Memory B cell (primary cell): ENCODE results near the gene HOTAIR.

ENCODE experiments used
- ATAC-seq: fragments of 150-1000 bp; cut with Tn5 transposase; 2 replicates; pipeline ENCODE4 v1.10.0; 2021; ENCODE audit warnings: low read depth, mild to moderate bottlenecking, moderate library complexity
- DNase-seq, 2 donors: peaks; one replicate each; pipeline ENCODE4 v3.0.0; 2022; ENCODE audit warnings: low spot score in 2 of 2
- H3K27ac Mint-ChIP-seq: one replicate; pipeline ENCODE4 v1.8.0; 2022; ENCODE audit warnings: mild to moderate bottlenecking, moderate library complexity, mixed read lengths
- H3K27me3 Mint-ChIP-seq: one replicate; pipeline ENCODE4 v1.8.0; 2022; ENCODE audit warnings: mixed read lengths
- H3K36me3 Mint-ChIP-seq: one replicate; pipeline ENCODE4 v1.8.0; 2022; ENCODE audit warnings: mild to moderate bottlenecking, mixed read lengths
- H3K4me1 Mint-ChIP-seq: one replicate; pipeline ENCODE4 v1.8.0; 2022; ENCODE audit warnings: mixed read lengths
- H3K4me3 Mint-ChIP-seq: one replicate; pipeline ENCODE4 v1.8.0; 2022; ENCODE audit warnings: mild to moderate bottlenecking, moderate library complexity, mixed read lengths
- H3K9me3 Mint-ChIP-seq: one replicate; pipeline ENCODE4 v1.8.0; 2022; ENCODE audit warnings: mixed read lengths

HOTAIR gene

DNA sequence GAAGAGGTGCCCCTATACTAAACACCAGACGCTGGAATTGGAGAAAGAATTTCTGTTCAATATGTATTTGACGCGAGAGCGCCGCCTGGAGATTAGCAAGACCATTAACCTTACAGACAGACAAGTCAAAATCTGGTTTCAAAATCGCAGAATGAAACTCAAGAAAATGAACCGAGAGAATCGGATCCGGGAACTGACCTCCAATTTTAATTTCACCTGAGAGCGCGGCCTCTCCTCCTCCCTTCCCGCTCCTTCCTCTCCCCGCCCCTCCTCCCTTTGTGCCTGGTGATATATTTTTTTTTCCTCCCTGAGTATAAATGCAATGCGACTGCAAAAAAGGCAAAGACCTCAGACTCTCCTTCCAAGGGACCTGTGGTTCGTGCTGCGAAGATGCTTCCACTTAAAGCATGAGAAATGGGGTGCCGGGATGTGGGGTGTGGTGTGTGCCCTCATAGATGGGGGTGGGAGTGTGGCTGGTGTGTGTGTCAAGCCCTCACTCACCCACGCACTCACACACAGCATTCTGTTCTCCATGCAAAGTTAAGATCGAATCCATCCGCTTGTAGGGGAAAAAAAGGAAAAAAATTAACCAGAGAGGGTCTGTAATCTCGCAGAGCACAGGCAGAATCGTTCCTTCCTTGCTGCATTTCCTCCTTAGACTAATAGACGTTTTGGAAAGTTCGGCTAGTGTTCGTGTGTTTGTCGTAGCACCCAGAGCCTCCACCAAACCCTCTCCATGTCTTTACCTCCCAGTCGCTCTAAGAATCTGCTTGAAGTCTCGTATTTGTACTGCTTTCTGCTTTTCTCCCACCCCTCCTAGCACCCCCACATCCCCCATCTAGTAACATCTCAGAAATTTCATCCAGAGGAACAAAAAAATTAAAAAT is 14.7 kb upstream of the HOTAIR start:
- peak; percentile 39 for ATAC-seq
- peak overlapping the region; percentile 39 for H3K4me3 Mint-ChIP-seq
- peaks cover 56% of the 10 kb centered on the region for H3K27me3 Mint-ChIP-seq
- DNase-seq, result no peak
- H3K36me3 Mint-ChIP-seq, result no peaks in the 10 kb centered on the region
- peaks cover 24% of the 10 kb centered on the region for H3K4me1 Mint-ChIP-seq
- H3K27ac Mint-ChIP-seq, result no peak overlapping the region
- peaks cover 2% of the 10 kb centered on the region for H3K9me3 Mint-ChIP-seq

- ATAC-seq (no peak), DNase-seq (no peak)
- peaks cover 2% of the 10 kb centered on the region for H3K9me3 Mint-ChIP-seq
- peak overlapping the region; percentile 39 for H3K4me3 Mint-ChIP-seq
- peaks cover 50% of the 10 kb centered on the region for H3K27me3 Mint-ChIP-seq
- peaks cover 24% of the 10 kb centered on the region for H3K4me1 Mint-ChIP-seq
- H3K36me3 Mint-ChIP-seq, result no peaks in the 10 kb centered on the region
- no peak overlapping the region for H3K27ac Mint-ChIP-seq
These were observed 13.9 kb upstream of the HOTAIR start for GRCh38 chr12:53988541-53989226.

GRCh38 chr12:53987787-53988230 is 13.1 kb upstream of the HOTAIR start:
- DNase-seq (no peak), ATAC-seq (no peak)
- Mint-ChIP-seq H3K36me3 (no peaks in the 10 kb centered on the region), H3K4me1 (peaks cover 24% of the 10 kb centered on the region), H3K4me3 (no peak overlapping the region), H3K27me3 (peaks cover 55% of the 10 kb centered on the region), H3K27ac (no peak overlapping the region), H3K9me3 (peaks cover 2% of the 10 kb centered on the region)

GRCh38 chr12:53986686-53987483 is 12.1 kb upstream of the HOTAIR start:
- no peaks in the 10 kb centered on the region for H3K36me3 Mint-ChIP-seq
- H3K9me3 Mint-ChIP-seq, result peaks cover 2% of the 10 kb centered on the region

DNA sequence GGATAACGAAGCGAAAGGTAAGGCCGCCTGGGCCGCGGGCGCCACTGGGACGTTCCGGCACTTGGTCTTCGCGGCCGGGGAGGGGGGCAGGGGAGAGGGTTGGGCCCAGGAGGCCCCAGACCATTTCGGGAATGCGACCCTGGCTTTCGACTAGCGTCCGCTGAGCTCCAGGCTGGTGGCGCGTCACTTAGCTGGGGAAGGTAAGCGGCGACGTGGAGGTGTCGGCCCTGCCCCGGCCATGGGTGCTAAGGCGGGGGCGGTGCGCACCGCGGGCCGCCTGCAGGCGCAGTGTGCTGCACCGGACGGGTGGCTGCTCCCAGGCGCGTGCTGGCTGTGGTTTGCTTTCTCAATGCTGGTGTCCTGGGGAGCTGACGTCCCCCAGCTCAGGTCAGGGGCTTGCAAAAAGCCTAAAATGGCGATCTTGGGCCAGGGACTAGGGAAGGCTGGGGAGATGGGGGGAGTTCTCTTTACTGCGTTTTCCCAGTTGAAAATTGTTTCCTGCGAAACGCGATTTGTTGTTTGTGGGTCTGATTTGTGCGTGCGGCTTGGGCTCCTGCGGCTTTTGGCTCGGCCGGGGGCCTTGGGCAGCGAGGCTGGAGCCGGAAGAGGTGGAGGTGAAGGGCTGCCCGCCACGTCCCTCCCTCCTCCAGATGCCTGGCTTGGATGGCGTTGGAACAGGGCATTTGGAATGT is 11.4 kb upstream of the HOTAIR start:
- Mint-ChIP-seq H3K4me1 (peaks cover 23% of the 10 kb centered on the region), H3K27ac (no peak overlapping the region)

More at GRCh38 chr12:53986686-53987483, 12.1 kb upstream of the HOTAIR start:
- Mint-ChIP-seq H3K4me3 (no peak overlapping the region), H3K27ac (peak overlapping the region; percentile 35), H3K4me1 (peaks cover 24% of the 10 kb centered on the region), H3K27me3 (peaks cover 51% of the 10 kb centered on the region)
- ATAC-seq (no peak), DNase-seq (no peak)

GRCh38 chr12:53985692-53985993 is 10.9 kb upstream of the HOTAIR start:
- H3K9me3 Mint-ChIP-seq, result peaks cover 2% of the 10 kb centered on the region
- no peaks in the 10 kb centered on the region for H3K36me3 Mint-ChIP-seq
- H3K27me3 Mint-ChIP-seq, result peaks cover 52% of the 10 kb centered on the region
- no peak for DNase-seq
- no peak for ATAC-seq
- no peak overlapping the region for H3K4me3 Mint-ChIP-seq
- H3K27ac Mint-ChIP-seq, result peak overlapping the region; percentile 88
- H3K4me1 Mint-ChIP-seq, result peaks cover 20% of the 10 kb centered on the region

More for the DNA sequence above, 11.4 kb upstream of the HOTAIR start:
- Mint-ChIP-seq H3K9me3 (peaks cover 2% of the 10 kb centered on the region), H3K36me3 (no peaks in the 10 kb centered on the region), H3K4me3 (no peak overlapping the region), H3K27me3 (peaks cover 54% of the 10 kb centered on the region)
- DNase-seq (no peak), ATAC-seq (no peak)

DNA sequence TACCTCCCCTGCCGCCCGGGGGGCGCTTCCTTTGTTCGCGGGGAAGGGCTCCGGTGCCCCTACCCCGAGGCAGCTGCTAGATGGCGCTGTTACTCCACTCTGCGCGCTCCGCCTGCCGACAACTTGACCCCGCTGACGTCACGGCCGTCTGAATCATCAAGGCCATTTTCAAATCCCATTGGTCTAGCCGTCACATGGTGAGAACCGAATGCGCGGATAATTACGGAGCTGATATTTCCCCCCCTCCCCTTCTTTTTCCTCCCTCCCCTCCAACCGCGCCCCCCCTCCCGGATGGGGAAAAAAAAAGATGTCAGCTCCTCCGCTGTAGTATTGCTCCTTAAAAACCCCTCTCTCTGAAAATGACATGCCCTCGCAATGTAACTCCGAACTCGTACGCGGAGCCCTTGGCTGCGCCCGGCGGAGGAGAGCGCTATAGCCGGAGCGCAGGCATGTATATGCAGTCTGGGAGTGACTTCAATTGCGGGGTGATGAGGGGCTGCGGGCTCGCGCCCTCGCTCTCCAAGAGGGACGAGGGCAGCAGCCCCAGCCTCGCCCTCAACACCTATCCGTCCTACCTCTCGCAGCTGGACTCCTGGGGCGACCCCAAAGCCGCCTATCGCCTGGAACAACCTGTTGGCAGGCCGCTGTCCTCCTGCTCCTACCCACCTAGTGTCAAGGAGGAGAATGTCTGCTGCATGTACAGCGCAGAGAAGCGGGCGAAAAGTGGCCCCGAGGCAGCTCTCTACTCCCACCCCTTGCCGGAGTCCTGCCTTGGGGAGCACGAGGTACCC is 10.3 kb upstream of the HOTAIR start, which contains the start of gene HOXC10:
Gene HOXC10 (plus strand): TSS at position 246 of the 791 bp plus-strand sequence. CDS start 114 bp downstream, at position 360.
- Mint-ChIP-seq H3K27me3 (peaks cover 51% of the 10 kb centered on the region), H3K27ac (peak within 1 kb of the TSS; percentile 88), H3K4me1 (peaks cover 19% of the 10 kb centered on the region), H3K36me3 (no peaks in the 10 kb centered on the region), H3K9me3 (peaks cover 2% of the 10 kb centered on the region), H3K4me3 (peak within 1 kb of the TSS; percentile 27)
- no peak for DNase-seq
- no peak for ATAC-seq

DNA sequence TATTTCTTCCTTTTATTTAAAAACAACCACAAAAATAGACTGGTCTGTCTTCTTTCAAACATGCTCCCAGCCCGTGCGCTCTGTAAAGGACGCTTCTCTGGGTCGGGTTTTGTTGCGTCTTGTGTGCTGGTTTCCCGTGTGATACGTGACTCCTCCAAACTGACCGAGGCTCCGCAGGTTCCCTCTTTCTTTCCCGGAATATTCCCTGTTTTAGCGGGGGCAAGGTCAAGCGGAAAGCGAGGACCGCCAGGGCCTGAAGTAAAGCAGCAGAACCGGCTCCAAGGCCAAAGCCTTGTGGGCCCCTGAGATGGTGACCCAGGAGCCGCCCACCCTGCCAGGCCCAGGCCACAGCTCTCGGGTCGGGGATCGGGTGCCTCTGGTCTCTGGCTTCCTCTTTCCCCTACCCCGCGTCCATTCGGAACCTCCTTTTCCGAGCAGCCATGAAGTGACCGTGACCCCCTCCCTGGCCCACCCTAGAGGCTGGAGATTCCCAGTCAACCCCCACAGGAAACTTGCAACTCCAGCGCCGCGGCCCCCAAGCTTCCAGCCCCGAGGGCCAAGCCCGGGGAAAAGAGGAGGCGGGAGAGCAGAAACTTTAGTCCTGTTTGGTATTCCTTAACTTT is 9.3 kb upstream of the HOTAIR start:
- DNase-seq, result no peak
- H3K36me3 Mint-ChIP-seq, result no peaks in the 10 kb centered on the region
- H3K9me3 Mint-ChIP-seq, result peaks cover 2% of the 10 kb centered on the region
- peaks cover 51% of the 10 kb centered on the region for H3K27me3 Mint-ChIP-seq
- no peak overlapping the region for H3K4me3 Mint-ChIP-seq
- H3K27ac Mint-ChIP-seq, result peak overlapping the region; percentile 63
- no peak for ATAC-seq
- H3K4me1 Mint-ChIP-seq, result peaks cover 10% of the 10 kb centered on the region

DNA sequence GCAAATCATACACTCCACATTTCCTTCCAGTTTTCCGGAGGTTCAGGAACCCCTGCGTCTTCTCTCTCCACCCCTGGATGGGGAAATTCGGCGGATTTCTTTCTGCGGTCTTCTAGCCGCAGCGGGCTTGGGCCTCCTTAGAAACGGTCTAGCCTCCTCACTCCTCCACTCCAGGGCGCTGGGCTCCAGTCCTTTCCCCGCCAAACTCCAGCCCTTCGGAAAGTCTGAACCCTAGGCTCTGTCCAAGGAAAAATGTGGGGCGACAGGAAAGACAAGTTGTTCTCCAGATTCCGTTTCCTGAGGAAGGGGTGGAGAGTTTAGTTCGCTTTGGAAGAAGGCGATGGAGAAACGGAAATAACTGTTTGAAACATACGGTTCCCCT is 8.8 kb upstream of the HOTAIR start:
- DNase-seq, result no peak
- ATAC-seq, result no peak
- no peak overlapping the region for H3K4me3 Mint-ChIP-seq

DNA sequence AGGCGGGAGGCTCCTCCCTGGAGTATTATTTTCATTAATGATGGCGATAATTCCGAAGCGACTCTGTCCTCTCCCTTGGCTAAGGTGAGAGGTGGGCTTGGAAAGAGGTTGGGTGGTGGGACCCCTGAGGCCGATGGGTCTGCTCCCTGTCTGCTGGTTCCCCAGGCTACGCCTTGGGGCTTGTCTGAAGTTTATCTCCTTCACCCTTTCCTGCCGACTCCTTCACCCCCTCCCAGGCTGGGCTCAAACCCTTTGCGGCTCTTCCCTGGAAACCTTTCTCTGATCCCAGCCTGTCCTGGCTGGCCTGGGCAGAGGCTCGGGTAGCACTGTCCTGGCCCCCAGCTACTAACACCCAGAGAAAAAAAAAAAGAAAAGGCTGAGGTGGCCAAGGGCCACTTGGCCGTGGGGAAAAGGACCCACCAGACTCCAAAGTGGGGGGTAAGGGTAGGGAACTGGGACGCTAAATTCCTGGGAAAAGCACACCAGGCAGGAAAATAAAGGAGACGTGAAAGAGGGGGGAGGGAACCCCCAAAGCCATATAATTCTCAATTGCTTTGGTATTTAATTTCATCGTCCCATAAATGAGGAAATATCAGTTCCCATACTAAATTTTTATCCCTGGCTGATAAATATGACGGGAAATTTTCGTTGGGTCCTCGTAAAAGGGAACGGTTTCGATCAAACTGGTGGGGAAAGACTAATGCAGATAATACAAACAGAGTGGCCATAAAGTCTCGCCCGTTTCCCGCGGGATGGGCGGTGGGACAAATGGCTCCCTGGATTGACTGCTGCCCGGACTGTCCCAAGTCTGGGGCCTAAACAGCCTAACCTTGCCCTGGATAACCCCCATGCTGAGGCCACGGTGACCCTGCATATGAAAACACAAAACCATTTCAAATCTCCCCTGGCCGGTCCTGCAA is 8.2 kb upstream of the HOTAIR start:
- DNase-seq (no peak), ATAC-seq (no peak)
- Mint-ChIP-seq H3K4me1 (peaks cover 5% of the 10 kb centered on the region), H3K9me3 (no peaks in the 10 kb centered on the region), H3K27ac (peak overlapping the region; percentile 63), H3K27me3 (peaks cover 54% of the 10 kb centered on the region), H3K36me3 (no peaks in the 10 kb centered on the region), H3K4me3 (no peak overlapping the region)

More for the DNA sequence above, 8.8 kb upstream of the HOTAIR start:
- peak overlapping the region; percentile 63 for H3K27ac Mint-ChIP-seq
- H3K27me3 Mint-ChIP-seq, result peaks cover 52% of the 10 kb centered on the region
- no peaks in the 10 kb centered on the region for H3K36me3 Mint-ChIP-seq
- H3K4me1 Mint-ChIP-seq, result peaks cover 7% of the 10 kb centered on the region
- H3K9me3 Mint-ChIP-seq, result peaks cover 2% of the 10 kb centered on the region

- Mint-ChIP-seq H3K36me3 (no peaks in the 10 kb centered on the region), H3K9me3 (no peaks in the 10 kb centered on the region), H3K4me1 (peaks cover 5% of the 10 kb centered on the region), H3K27ac (no peak overlapping the region), H3K4me3 (no peak overlapping the region), H3K27me3 (peaks cover 50% of the 10 kb centered on the region)
- DNase-seq (no peak), ATAC-seq (no peak)
These were observed 7.1 kb upstream of the HOTAIR start for GRCh38 chr12:53981634-53982565.
